AG09309 (cell line): ENCODE results near the gene TMPRSS3.

Source experiments
- DNase-seq: peaks from one replicate; pipeline ENCODE4 v3.0.0-alpha.2; 2010; ENCODE audit warnings: low read depth
- H3K4me3 ChIP-seq: 2 replicates; pipeline ENCODE4 v1.5.1; 2011; ENCODE audit warnings: mild to moderate bottlenecking, low read depth, low read length, moderate library complexity; ENCODE audit not compliant: control insufficient read depth
- TF ChIP-seq, protein P1 (sequence below): IDR thresholded peaks from 2 replicates; pipeline ENCODE4 v1.5.1; 2011; ENCODE audit warnings: mild to moderate bottlenecking, low read depth, low read length, inconsistent platforms; ENCODE audit not compliant: insufficient read depth, control insufficient read depth; ENCODE audit errors: missing control alignments

TMPRSS3 gene

GRCh38 chr21:42405064-42406013 is 9.5 kb upstream of the TMPRSS3 start:
- no peak for DNase-seq
- no peak overlapping the region for H3K4me3 ChIP-seq
- TF ChIP-seq, protein P1, sequence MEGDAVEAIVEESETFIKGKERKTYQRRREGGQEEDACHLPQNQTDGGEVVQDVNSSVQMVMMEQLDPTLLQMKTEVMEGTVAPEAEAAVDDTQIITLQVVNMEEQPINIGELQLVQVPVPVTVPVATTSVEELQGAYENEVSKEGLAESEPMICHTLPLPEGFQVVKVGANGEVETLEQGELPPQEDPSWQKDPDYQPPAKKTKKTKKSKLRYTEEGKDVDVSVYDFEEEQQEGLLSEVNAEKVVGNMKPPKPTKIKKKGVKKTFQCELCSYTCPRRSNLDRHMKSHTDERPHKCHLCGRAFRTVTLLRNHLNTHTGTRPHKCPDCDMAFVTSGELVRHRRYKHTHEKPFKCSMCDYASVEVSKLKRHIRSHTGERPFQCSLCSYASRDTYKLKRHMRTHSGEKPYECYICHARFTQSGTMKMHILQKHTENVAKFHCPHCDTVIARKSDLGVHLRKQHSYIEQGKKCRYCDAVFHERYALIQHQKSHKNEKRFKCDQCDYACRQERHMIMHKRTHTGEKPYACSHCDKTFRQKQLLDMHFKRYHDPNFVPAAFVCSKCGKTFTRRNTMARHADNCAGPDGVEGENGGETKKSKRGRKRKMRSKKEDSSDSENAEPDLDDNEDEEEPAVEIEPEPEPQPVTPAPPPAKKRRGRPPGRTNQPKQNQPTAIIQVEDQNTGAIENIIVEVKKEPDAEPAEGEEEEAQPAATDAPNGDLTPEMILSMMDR = no peak

- H3K4me3 ChIP-seq = no peak overlapping the region
- TF ChIP-seq, protein P1 = no peak
- DNase-seq = no peak
Observed at GRCh38 chr21:42404539-42404938, 8.7 kb upstream of the TMPRSS3 start.

- DNase-seq = no peak
- H3K4me3 ChIP-seq = no peak within 1 kb of the TSS
- TF ChIP-seq, protein P1 = no peak
Observed at GRCh38 chr21:42403611-42404231, 7.9 kb upstream of the TMPRSS3 start, which contains the start of gene UBASH3A. Gene UBASH3A, plus strand, starts transcription at chr21:42403902. Its CDS starts 44 bp downstream, at chr21:42403946.

GRCh38 chr21:42401820-42402251 is 6.0 kb upstream of the TMPRSS3 start:
- TF ChIP-seq, protein P1 = no peak
- H3K4me3 ChIP-seq = no peak overlapping the region
- no peak for DNase-seq

- TF ChIP-seq, protein P1 = no peak
- DNase-seq = no peak
- H3K4me3 ChIP-seq = no peak overlapping the region
Observed at GRCh38 chr21:42401154-42401553, 5.3 kb upstream of the TMPRSS3 start.

GRCh38 chr21:42400525-42400924 is 4.7 kb upstream of the TMPRSS3 start:
- no peak for DNase-seq
- H3K4me3 ChIP-seq = no peak overlapping the region
- TF ChIP-seq, protein P1 = no peak
